HepG2 (cell line): Measurements from ENCODE around the gene HTATSF1. TPM values are rescaled to one million over a fixed set of nuclear protein-coding genes. Genes with fewer than 3 reads are reported as not detected.

Experiments
- ATAC-seq: fragments of 200-7000 bp; cut with Tn5 transposase; 3 replicates; pipeline ENCODE4 v1.9.1; 2020; ENCODE audit warnings: mild to moderate bottlenecking, moderate library complexity
- BruUV-seq: library from RNA; stranded (reverse); fragments of 400-500 nt; replicated peaks from 2 replicates; lab custom pipeline; 2021; lab: Mats Ljungman, UMichigan
- CTCF ChIA-PET: fragments of 300-600 bp; formaldehyde crosslinking; extraction: SDS; loops from one replicate; lab custom pipeline; 2021; ENCODE audit warnings: low total read pairs, inconsistent platforms, low intra/inter-chr PET ratio; lab: Yijun Ruan, JAX
- POLR2A ChIA-PET: fragments of 350-600 bp; sonication (Branson Sonifier 250); formaldehyde crosslinking; loops from one replicate; lab custom pipeline; 2020; ENCODE audit warnings: antibody characterized with exemption, inconsistent platforms; lab: Yijun Ruan, JAX
- DNase-seq: peaks from one replicate; pipeline ENCODE4 v3.0.0-alpha.2; 2015; ENCODE audit warnings: low spot score
- FAIRE-seq: peaks from 3 replicates; lab custom pipeline; 2011; peaks lifted over from hg19 to GRCh38; lab: Jason Lieb, UNC
- H2AFZ ChIP-seq: one replicate; pipeline ENCODE4 v1.6.1; 2011; ENCODE audit warnings: low read length, inconsistent platforms
- H3K27ac ChIP-seq: fragments of 300-600 bp; 3 replicates; pipeline ENCODE4 v1.8.0; 2011; ENCODE audit warnings: mixed run types, mild to moderate bottlenecking, mixed read lengths, low read length, inconsistent platforms; ENCODE audit not compliant: insufficient read depth; ENCODE audit errors: extremely low read length
- H3K27me3 ChIP-seq, 2 experiments: fragments of 200-600 bp in 1 of 2; 2 replicates in 1 of 2; 3 replicates in 1 of 2; pipeline versions ENCODE4 v1.6.0 to v1.8.0; 2011; ENCODE audit warnings: low read length in 2 of 2, mild to moderate bottlenecking in 2 of 2, moderate library complexity in 2 of 2, inconsistent platforms in 1 of 2; ENCODE audit not compliant: insufficient read depth in 2 of 2, control insufficient read depth in 1 of 2
- H3K36me3 ChIP-seq, 2 experiments: fragments of 200-600 bp in 1 of 2; replicated peaks in 1 of 2; 2 replicates in 1 of 2; 3 replicates in 1 of 2; pipeline versions ENCODE4 v1.5.1 to v1.8.0; 2011; ENCODE audit warnings: low read length in 2 of 2, inconsistent platforms in 1 of 2; ENCODE audit not compliant: insufficient read depth in 2 of 2, control insufficient read depth in 1 of 2
- H3K4me1 ChIP-seq: 2 replicates; pipeline ENCODE4 v1.5.1; 2012; ENCODE audit warnings: low read length, inconsistent platforms; ENCODE audit not compliant: insufficient read depth
- H3K4me2 ChIP-seq: 2 replicates; pipeline ENCODE4 v1.6.0; 2011; ENCODE audit warnings: low read depth, low read length, inconsistent platforms
- H3K4me3 ChIP-seq, 3 experiments: fragments of 200-600 bp in 1 of 3; sonication (generic), shearing (Covaris generic) in 1 of 3; replicated peaks in 1 of 3; 2 replicates each; pipeline ENCODE4 v1.5.1; 2011 to 2016; ENCODE audit warnings: low read length in 3 of 3, inconsistent platforms in 2 of 3, low read depth in 2 of 3, mild to moderate bottlenecking in 2 of 3, control low read depth in 1 of 3, mixed read lengths in 1 of 3; ENCODE audit not compliant: insufficient read depth in 1 of 3
- H3K79me2 ChIP-seq: one replicate; pipeline ENCODE4 v1.6.1; 2011; ENCODE audit warnings: low read length, inconsistent platforms; ENCODE audit not compliant: insufficient read depth
- H3K9ac ChIP-seq: 2 replicates; pipeline ENCODE4 v1.6.0; 2011; ENCODE audit warnings: mild to moderate bottlenecking, low read depth, low read length, inconsistent platforms; ENCODE audit not compliant: insufficient read depth
- H3K9me3 ChIP-seq: 2 replicates; pipeline ENCODE4 v1.5.1; 2012; ENCODE audit warnings: mild to moderate bottlenecking, low read length
- H4K20me1 ChIP-seq: 2 replicates; pipeline ENCODE4 v1.6.0; 2011; ENCODE audit warnings: inconsistent platforms, mild to moderate bottlenecking, low read length, moderate library complexity; ENCODE audit not compliant: insufficient read depth
- EZH2 ChIP-seq: conservative IDR thresholded peaks from 2 replicates; pipeline ENCODE4 v1.6.1; 2012; ENCODE audit warnings: mild to moderate bottlenecking, low read depth, low read length, moderate library complexity
- MZF1 ChIP-seq: sonication (generic); formaldehyde crosslinking; IDR thresholded peaks from 2 replicates; pipeline ENCODE4 v1.8.1; 2023; ENCODE audit warnings: mild to moderate bottlenecking, missing genetic modification reagents, borderline replicate concordance
- NCOA5 ChIP-seq: sonication (generic); formaldehyde crosslinking; IDR thresholded peaks from 2 replicates; pipeline ENCODE4 v1.4.0; 2020; ENCODE audit warnings: missing genetic modification reagents
- RNF2 ChIP-seq: fragments of 450-650 bp; conservative IDR thresholded peaks from 2 replicates; pipeline ENCODE4 v1.6.1; 2016; ENCODE audit warnings: low read depth
- TERF1 ChIP-seq: sonication (generic); formaldehyde crosslinking; IDR thresholded peaks from 2 replicates; pipeline ENCODE4 v1.8.0; 2022; ENCODE audit warnings: mild to moderate bottlenecking, missing genetic modification reagents, moderate library complexity
- ZBTB8A ChIP-seq: sonication (generic); formaldehyde crosslinking; IDR thresholded peaks from 2 replicates; pipeline ENCODE4 v1.4.0; 2020; ENCODE audit warnings: mild to moderate bottlenecking, low read depth, missing genetic modification reagents, borderline replicate concordance
- ZNF12 ChIP-seq: sonication (generic); formaldehyde crosslinking; IDR thresholded peaks from 2 replicates; pipeline ENCODE4 v1.5.0; 2020; ENCODE audit warnings: missing genetic modification reagents
- WGBS: methylation state at CpG from one replicate; pipeline ENCODE4 v1.1.6; 2017; ENCODE audit warnings: low lambda C conversion rate; 5-methylcytosine and 5-hydroxymethylcytosine counted together
- in situ Hi-C: cut with HindIII; loops from 2 replicates; pipeline ENCODE4 v1.10.0; 2017; ENCODE audit warnings: low pct_unique_long_range_greater_than_20kb; ENCODE audit not compliant: extremely low pct_ligation_motif_present
- intact Hi-C: fragments of 100-400 bp; cut with micrococcal nuclease; formaldehyde crosslinking; loops from one replicate; pipeline ENCODE4 v1.10.0; 2022; ENCODE audit not compliant: unreplicated experiment
- polyA plus RNA-seq, 8 experiments: library from polyadenylated mRNA; depleted of rRNA in 3 of 8; stranded (reverse) in 7 of 8; unstranded in 1 of 8; fragments of >200 nt; fragmentation: Illumina TruSeq in 4 of 8; extraction: Trizol in 4 of 8; gene quantifications; 2 replicates each; pipeline versions ENCODE4 v1.2.1 to v1.2.3, GENCODE V29; 2011 to 2016; ENCODE audit warnings: low read depth in 4 of 8, missing spikeins in 1 of 8, mixed read lengths in 1 of 8; ENCODE audit not compliant: insufficient read depth in 1 of 8
- total RNA-seq, 5 experiments: library from RNA; depleted of rRNA; stranded (reverse); fragments of >200 nt; fragmentation: Illumina TruSeq; extraction: Trizol; gene quantifications; 2 replicates each; pipeline ENCODE4 v1.2.3, GENCODE V29; 2016; ENCODE audit warnings: low read depth in 1 of 5
- TF ChIP-seq, protein P1 (sequence below): sonication (generic); formaldehyde crosslinking; IDR thresholded peaks from 2 replicates; pipeline ENCODE4 v1.4.0; 2020; ENCODE audit warnings: mild to moderate bottlenecking, missing genetic modification reagents

HTATSF1 gene
- total and polyA plus RNA-seq, 2 of the 13 experiments (the other 11 are each of a cell fraction or from before 2014, with no cell fraction given) = 0.57 to 40.5 TPM

- in situ Hi-C loops = no loop called here
- ATAC-seq = no peak
- 0% methylated on average over 6 of the region's 6 CpGs for WGBS
- ChIA-PET POLR2A (no interaction called here), CTCF (no interaction called here)
- no peak overlapping the region for H3K4me2 ChIP-seq
- intact Hi-C loops = no loop called here
- no peaks in the 10 kb centered on the region for H3K4me1 ChIP-seq
- no peak for DNase-seq
- no peak overlapping the region for H3K27ac ChIP-seq
- FAIRE-seq = no peak
- H3K4me3 ChIP-seq = no peak overlapping the region
- no peaks in the 10 kb centered on the region for H3K27me3 ChIP-seq
- no peaks in the 10 kb centered on the region for H3K9me3 ChIP-seq
- no peaks in the 10 kb centered on the region for H4K20me1 ChIP-seq
- no peak overlapping the region for H2AFZ ChIP-seq
- H3K79me2 ChIP-seq = no peaks in the 10 kb centered on the region
- TF ChIP-seq TERF1 (CRISPR knock-in tag) = no peak
- TF ChIP-seq EZH2 = no peak
- TF ChIP-seq ZNF12 (CRISPR knock-in tag) = no peak
- no peak for TF ChIP-seq RNF2
- TF ChIP-seq ZBTB8A (CRISPR knock-in tag) = no peak
- TF ChIP-seq MZF1 (CRISPR knock-in tag) = no peak
- TF ChIP-seq, protein P1, sequence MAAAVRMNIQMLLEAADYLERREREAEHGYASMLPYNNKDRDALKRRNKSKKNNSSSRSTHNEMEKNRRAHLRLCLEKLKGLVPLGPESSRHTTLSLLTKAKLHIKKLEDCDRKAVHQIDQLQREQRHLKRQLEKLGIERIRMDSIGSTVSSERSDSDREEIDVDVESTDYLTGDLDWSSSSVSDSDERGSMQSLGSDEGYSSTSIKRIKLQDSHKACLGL = no peak
- TF ChIP-seq NCOA5 (CRISPR knock-in tag) = no peak
- TF ChIP-seq, all 625 proteins: peak for 0
- H3K9ac ChIP-seq = no peak overlapping the region
- H3K36me3 ChIP-seq = no peaks in the 10 kb centered on the region
- BruUV-seq = no TSS peak
Measured at GRCh38 chrX:136456133-136456532, 41.3 kb upstream of the HTATSF1 start.
